ENCODE measurements around the gene CNNM1. TPM values are rescaled to one million over a fixed set of nuclear protein-coding genes. Genes with fewer than 3 reads are reported as not detected.

CNNM1 gene
- total and polyA plus RNA-seq, 4 donors: 0.15 to 0.52 (median 0.19) TPM

- no peak overlapping the region for H3K27ac ChIP-seq (ENCODE audit: low read depth in 1 of 2, low read length in 1 of 2)
- ATAC-seq (ENCODE audit: insufficient read depth, low FRiP score) (no peak), DNase-seq (no peak)
- no peaks in the 10 kb centered on the region for H3K4me1 ChIP-seq (ENCODE audit: control insufficient read depth in 5 of 5, insufficient read depth in 5 of 5, low read length in 5 of 5)
- no peaks in the 10 kb centered on the region for H3K9me3 ChIP-seq (ENCODE audit: control insufficient read depth in 4 of 4, insufficient read depth in 3 of 4, low read length in 3 of 4)
- no peaks in the 10 kb centered on the region for H3K27me3 ChIP-seq (ENCODE audit: control insufficient read depth in 3 of 3, insufficient read depth in 3 of 3, low read length in 2 of 3)
- no peak overlapping the region for H3K4me3 ChIP-seq
- H3K36me3 ChIP-seq (ENCODE audit: control insufficient read depth in 4 of 4, insufficient read depth in 4 of 4, low read length in 4 of 4): peaks cover 12 to 39% (median 26%) of the 10 kb centered on the region in 4 donors
- TF ChIP-seq CTCF (IDR thresholded peaks at IDR 0.05; ENCODE audit: control extremely low read depth, extremely low read depth): no peak
- 48 to 73% methylated on average over 9 of the region's 9 CpGs for WGBS, 2 donors
- no peak overlapping the region for H3K9ac ChIP-seq (ENCODE audit: insufficient read depth in 1 of 2, low read length in 2 of 2)
These were observed 74.5 kb downstream of the CNNM1 start for GRCh38 chr10:99403674-99404073.

- no peak overlapping the region for H3K27ac ChIP-seq (ENCODE audit: low read depth in 1 of 2, low read length in 1 of 2)
- H3K9me3 ChIP-seq (ENCODE audit: control insufficient read depth in 4 of 4, insufficient read depth in 3 of 4, low read length in 3 of 4): no peaks in the 10 kb centered on the region
- H3K4me3 ChIP-seq: no peak overlapping the region
- H3K36me3 ChIP-seq (ENCODE audit: control insufficient read depth in 4 of 4, insufficient read depth in 4 of 4, low read length in 4 of 4): peaks cover 8 to 26% (median 21%) of the 10 kb centered on the region in 4 donors
- TF ChIP-seq CTCF (IDR thresholded peaks at IDR 0.05; ENCODE audit: control extremely low read depth, extremely low read depth): no peak
- DNase-seq (no peak), ATAC-seq (ENCODE audit: insufficient read depth, low FRiP score) (no peak)
- WGBS, 2 donors: 98% methylated on average over 3 of the region's 3 CpGs
- no peaks in the 10 kb centered on the region for H3K27me3 ChIP-seq (ENCODE audit: control insufficient read depth in 3 of 3, insufficient read depth in 3 of 3, low read length in 2 of 3)
- no peak overlapping the region for H3K9ac ChIP-seq (ENCODE audit: insufficient read depth in 1 of 2, low read length in 2 of 2)
- H3K4me1 ChIP-seq (ENCODE audit: control insufficient read depth in 5 of 5, insufficient read depth in 5 of 5, low read length in 5 of 5): no peaks in the 10 kb centered on the region
These were observed 77.0 kb downstream of the CNNM1 start for GRCh38 chr10:99406149-99406548.

- Histone ChIP-seq H3K4me1 (ENCODE audit: control insufficient read depth in 5 of 5, insufficient read depth in 5 of 5, low read length in 5 of 5) (no peaks in the 10 kb centered on the region), H3K36me3 (ENCODE audit: control insufficient read depth in 4 of 4, insufficient read depth in 4 of 4, low read length in 4 of 4) (peaks cover 3 to 12% (median 11%) of the 10 kb centered on the region in 4 donors), H3K4me3 (no peak overlapping the region), H3K27me3 (ENCODE audit: control insufficient read depth in 3 of 3, insufficient read depth in 3 of 3, low read length in 2 of 3) (no peaks in the 10 kb centered on the region), H3K27ac (ENCODE audit: low read depth in 1 of 2, low read length in 1 of 2) (no peak overlapping the region), H3K9ac (ENCODE audit: insufficient read depth in 1 of 2, low read length in 2 of 2) (no peak overlapping the region), H3K9me3 (ENCODE audit: control insufficient read depth in 4 of 4, insufficient read depth in 3 of 4, low read length in 3 of 4) (no peaks in the 10 kb centered on the region)
- WGBS, 2 donors: 58 to 79% methylated on average over 1 of the region's 1 CpG
- DNase-seq: no peak
- no peak for TF ChIP-seq CTCF (IDR thresholded peaks at IDR 0.05; ENCODE audit: control extremely low read depth, extremely low read depth)
- no peak for ATAC-seq (ENCODE audit: insufficient read depth, low FRiP score)
These were observed 81.0 kb downstream of the CNNM1 start for GRCh38 chr10:99410146-99410545.

GRCh38 chr10:99410876-99411275 lies 81.7 kb downstream of the CNNM1 start:
- H3K36me3 ChIP-seq (ENCODE audit: control insufficient read depth in 4 of 4, insufficient read depth in 4 of 4, low read length in 4 of 4): peaks cover under 1 to 9% (median 7%) of the 10 kb centered on the region in 4 donors
- H3K9ac ChIP-seq (ENCODE audit: insufficient read depth in 1 of 2, low read length in 2 of 2): no peak overlapping the region
- TF ChIP-seq CTCF (IDR thresholded peaks at IDR 0.05; ENCODE audit: control extremely low read depth, extremely low read depth): no peak
- no peak overlapping the region for H3K4me3 ChIP-seq
- ATAC-seq (ENCODE audit: insufficient read depth, low FRiP score): no peak
- H3K27me3 ChIP-seq (ENCODE audit: control insufficient read depth in 3 of 3, insufficient read depth in 3 of 3, low read length in 2 of 3): no peaks in the 10 kb centered on the region
- no peak for DNase-seq
- WGBS, 2 donors: 93 to 95% methylated on average over 4 of the region's 4 CpGs
- no peak overlapping the region for H3K27ac ChIP-seq (ENCODE audit: low read depth in 1 of 2, low read length in 1 of 2)
- H3K9me3 ChIP-seq (ENCODE audit: control insufficient read depth in 4 of 4, insufficient read depth in 3 of 4, low read length in 3 of 4): no peaks in the 10 kb centered on the region
- no peaks in the 10 kb centered on the region for H3K4me1 ChIP-seq (ENCODE audit: control insufficient read depth in 5 of 5, insufficient read depth in 5 of 5, low read length in 5 of 5)

All from lung (tissue), 12 donors.